SIG-M5 treated with dmso at 0.1 percent for 504 hours (cell line): ENCODE results near the gene TBCCD1.
"Not testable (repeated sequence)": the region's sequence is repeated elsewhere in the genome, so short reads cannot be mapped to it uniquely, and the experiment has no call there.

Experiments
- DNase-seq: peaks from one replicate; lab custom pipeline; 2025; ENCODE audit not compliant: unreplicated experiment; lab: John Stamatoyannopoulos, UW

Gene TBCCD1

DNA sequence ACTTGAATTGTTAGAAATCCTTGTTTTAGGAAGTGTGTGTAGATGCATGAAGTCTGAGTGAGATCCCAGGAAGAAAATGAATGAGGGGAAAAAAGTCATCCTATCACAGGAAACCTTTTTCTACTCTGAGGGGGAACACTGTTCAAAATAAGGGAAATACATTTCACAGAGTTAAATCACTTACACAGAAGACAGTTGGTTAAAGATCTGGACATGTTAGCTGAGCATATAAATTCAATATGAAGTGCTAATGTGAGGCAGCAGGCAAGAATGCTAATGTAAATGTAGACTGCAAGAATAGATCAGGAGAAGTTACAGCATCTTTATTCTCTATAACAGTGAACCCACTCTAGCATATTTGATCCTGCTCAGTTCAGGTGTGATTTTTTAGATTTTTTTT is 2.6 kb downstream of the TBCCD1 start:
- DNase-seq: no peak

DNA sequence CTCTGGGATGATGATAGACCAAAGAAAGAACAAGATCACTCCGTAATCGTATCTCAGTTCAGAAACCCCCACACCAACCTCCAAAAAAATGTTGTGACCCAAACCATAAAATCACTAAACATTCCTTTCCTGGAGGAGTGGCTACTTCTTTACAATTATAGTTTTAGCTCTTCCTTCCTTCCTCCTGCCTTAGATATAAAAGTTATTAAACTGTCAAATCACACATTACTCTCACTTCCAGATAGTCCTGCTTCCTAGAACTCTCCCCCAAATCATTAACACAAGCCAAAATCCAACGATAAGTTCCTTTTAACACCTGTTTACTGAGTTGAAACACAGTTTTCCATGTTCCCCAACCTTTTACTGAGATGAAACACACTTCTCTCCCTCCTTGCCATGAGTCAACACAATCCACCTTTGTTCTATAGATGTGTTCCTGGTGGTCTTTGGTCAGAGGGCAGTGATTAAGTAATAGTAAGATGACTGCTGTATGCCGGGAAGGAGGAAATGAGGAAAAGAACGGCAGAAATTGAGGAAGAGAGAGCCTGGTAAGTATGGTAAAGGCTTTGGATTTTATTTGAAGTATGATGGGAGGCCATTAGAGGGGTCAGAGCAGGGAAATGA is 14.6 kb downstream of the TBCCD1 start:
- DNase-seq: no peak

DNA sequence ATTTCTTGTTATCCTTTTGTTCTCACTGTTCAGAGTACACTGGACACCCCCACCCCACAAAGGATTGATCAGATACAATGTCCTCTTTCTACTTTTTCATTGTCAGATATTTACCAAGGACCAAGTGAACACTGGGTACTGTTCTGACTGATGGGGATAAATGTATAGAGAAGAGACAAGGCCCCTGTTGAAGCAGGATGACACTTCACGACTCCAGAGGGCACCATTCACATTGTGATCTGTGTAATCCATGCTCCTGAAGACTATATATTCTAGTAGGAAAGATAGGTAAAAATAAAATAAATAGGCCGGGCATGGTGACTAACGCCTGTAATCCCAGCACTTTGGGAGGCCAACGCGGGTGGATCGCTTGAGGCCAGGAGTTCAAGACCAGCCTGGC is 15.8 kb downstream of the TBCCD1 start:
- DNase-seq: no peak

DNA sequence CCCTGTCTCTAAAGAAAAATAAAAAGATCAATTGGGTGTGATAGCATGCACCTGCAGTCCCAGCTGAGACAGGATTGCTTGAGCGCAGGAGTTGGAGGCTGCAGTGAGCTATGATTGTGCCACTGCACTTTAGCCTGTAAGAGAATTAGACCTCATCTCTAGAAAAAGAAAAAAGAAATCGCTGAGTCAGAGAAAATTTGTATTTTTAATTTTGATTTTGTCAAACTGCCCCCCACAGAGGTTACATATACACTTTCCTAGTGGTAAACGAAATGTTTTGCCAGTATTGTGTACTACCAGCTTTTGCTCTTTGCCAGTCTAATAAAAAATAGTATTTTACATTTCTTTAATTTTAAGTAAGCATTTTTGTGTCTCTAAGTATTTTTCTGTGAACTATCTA is 17.6 kb downstream of the TBCCD1 start:
- no peak for DNase-seq

DNA sequence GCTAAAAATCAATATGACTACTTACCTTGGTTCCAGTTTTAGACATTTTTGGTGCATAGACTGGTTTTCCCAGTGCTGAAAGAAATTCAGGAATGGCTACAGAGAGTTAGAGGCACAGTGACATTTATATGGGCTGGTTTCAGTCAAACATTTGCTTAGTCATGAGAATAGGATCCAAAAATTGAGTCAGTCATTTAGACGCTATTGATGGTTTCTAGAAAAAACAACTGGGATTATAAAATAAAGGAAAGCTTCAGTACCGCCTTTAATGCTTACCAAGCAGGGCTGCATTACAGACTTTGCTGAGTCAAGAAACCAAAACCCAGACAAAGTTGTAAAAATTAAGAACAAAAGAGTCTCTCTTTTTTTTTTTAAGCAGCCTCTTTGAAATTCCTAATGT is 22.9 kb downstream of the TBCCD1 start, which contains the start of gene CRYGS:
TSS of gene CRYGS (minus strand) at position 100 of the 400 bp plus-strand sequence. CDS start at position 46, 54 bp downstream.
- no peak for DNase-seq

DNA sequence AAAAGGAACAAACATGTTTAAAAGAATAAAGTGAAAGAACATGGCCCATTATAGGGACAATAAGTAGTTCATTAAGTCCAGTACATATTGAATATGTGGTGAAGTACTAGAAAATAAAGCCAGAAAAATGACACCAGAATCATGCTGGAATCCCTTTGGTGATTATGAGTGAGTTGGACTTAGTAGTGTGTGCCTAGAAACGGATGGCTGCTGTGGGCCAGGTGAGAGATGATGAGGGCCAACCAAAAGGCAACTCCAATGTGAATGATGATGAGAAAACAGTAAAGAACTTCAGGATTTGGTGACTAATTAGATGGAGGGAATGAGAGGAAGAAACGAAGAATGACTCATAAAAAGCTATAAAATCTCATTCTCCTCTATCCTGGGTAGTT is 26.3 kb downstream of the TBCCD1 start:
- no peak for DNase-seq

DNA sequence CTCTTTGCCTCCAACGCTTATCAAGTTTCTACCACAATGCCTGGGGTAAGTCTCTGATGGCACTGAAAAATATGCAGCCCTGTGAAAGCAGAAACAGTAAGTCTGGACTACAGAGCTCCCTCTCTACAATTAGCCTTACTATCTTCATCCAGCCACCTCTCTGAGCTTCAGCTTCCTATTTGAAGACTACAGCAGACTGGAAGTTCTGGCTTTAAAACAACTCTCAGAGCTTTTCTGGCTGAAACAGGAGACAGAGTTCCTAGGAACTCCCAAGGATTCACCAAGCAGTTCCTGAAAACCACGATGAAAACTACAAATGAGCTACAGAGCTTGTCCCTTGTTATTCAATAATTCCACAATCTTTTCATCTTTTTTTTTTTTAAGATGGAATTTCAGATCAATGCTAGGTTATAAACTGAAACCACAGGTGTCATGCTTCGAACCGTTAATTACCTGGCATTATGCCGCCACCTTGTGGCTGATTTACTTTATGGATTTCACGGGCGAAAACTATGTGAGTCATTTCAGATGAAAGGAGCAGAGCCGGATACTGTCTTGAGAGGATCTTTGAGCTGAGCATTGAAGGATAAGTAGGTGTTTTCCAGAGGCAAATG is 26.8 kb downstream of the TBCCD1 start:
- peak; percentile 38 for DNase-seq

DNA sequence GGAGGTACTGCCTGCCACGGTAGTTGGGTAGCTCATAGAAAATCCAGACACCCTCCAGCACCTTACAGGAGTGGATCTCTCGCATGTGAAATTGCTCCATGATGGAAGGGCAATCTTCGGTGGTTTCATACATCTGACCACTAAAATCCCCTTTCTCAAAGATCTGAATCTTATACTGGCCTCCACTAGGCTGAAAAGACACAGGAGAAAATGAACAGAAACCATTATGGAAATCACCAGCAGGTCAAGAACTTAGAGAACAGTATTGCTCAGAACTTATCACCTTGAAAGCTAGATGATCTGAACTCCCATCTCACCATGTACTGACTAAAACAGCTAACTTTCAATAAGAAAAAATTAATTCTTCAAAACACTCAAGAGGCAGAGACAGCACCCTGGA is 28.4 kb downstream of the TBCCD1 start:
- DNase-seq: no peak

DNA sequence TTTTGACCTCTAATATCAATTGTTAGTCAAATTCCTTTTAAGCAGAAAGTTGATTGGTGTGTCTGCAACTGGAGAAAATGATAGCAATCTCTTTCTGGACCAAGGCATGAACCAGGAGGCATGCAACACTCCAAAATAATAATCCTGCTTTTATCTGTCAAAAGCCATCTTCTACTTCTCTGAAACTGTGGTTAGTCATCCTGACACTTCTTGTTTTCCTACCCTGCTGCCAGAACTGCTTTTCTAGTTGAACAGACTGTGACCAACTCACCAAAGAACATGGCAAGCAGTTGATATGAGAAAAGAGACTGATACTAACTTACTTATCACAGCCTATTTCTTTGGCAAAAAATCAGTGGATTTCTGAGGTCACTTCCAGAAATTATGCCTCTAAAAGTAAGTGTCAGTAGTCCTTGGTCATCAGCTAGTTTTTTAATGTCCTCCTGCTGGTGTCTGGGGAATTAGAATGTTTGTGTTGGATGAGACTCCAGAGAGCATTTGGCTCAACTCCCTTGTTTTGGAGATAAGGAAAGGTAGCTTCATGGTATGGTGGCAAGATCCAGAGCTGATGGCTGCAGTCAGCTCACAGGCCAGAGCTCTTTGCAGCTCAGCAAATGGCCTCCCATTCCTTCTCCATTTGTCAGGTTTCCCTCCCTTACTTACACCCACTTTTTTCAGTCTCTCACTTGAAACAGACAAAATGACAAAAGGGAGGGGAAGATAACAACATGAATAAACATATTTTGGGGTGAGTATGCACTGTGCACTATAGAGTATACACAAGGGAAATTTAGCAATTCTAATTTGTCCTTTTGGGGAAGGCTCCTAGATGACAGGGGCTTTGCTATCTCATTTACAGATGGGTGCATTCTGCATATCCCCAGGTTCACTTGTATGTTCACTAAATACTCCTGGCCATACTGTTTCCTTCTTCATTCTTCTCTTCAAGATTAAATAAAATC is 30.0 kb downstream of the TBCCD1 start:
- no peak for DNase-seq

DNA sequence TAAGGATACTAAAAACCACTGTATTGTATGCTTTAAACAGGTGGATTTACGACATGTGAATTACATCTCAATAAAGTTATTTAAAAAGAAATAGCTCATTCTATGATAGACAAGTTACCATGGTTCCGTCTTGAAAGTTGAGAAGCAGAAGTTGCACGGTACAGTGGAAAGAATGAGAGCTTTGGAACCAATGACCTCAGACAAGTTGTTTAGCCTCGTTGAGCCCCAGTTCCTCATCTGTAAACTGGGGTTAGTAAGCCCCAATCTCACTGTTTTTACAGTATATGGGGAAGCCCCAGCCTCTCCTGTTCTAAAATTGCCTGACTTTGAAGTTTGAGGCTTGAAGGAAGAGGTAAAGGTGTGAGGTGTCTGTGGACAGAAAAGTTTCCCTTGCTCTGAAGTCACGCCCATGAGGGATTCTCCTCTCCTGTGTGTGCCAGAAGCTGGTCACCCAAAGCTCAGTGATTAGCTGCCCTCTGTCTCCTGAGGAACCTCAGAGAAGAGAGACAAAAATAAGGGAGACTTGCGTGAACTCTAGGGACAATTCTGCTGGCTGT is 32.9 kb downstream of the TBCCD1 start:
- DNase-seq: peak; percentile 79

DNA sequence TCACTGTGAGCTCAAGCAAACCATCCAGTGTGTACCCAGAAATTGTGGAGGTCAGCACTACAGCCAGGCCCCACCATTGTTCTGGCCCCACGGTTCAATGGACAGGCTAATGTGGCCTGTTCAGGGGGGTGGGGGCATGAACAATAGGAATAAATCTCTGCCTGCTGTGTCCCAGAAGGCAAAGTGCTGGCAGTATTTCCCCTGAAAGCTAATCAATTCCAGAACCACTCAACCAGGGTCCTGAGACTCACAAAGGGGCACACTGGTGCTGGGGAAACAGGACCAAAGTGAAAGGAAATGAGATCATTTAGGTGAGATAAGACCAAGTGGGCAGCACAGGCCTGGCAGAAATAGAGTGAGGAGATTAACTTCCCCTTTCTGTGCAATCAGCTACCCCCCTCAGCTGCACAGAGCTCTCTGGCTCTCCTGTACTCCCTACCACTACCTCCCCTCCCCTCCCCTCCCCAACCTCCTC is 34.5 kb downstream of the TBCCD1 start:
- DNase-seq: peak; percentile 37

DNA sequence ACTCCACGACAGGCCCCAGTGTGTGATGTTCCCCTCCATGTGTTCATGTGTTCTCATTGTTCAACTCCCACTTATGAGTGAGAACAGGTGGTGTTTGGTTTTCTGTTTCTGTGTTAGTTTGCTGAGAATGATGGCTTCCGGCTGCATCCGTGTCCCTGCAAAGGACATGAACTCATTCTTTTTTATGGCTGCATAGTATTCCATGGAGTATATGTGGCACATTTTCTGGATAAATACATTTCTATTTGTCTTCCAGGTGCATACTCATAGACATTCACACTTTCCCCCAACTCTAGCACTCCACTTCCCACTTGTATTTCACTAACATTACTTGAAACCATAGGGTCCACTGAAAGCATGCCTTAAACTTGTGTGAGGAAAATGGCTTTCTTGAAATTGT is 35.4 kb downstream of the TBCCD1 start:
- not testable (repeated sequence) for DNase-seq

DNA sequence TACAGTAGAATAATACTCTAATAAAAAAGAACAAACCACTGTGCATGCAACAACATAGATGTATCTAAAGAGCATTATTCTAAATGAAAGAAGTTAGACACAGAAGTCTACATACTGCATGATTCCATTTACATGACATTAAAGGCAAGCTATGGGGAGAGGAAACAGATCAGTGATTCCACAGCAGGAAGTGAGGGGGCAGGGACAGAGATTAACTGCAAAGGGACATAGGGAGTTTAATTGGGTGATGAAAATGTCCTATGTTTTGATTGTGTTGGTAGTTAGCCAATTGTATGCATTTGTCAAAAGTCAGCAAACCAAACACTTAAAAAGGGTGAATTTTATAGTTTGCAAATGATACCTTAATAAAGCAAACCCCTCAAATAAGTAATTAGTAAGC is 36.7 kb downstream of the TBCCD1 start:
- no peak for DNase-seq

DNA sequence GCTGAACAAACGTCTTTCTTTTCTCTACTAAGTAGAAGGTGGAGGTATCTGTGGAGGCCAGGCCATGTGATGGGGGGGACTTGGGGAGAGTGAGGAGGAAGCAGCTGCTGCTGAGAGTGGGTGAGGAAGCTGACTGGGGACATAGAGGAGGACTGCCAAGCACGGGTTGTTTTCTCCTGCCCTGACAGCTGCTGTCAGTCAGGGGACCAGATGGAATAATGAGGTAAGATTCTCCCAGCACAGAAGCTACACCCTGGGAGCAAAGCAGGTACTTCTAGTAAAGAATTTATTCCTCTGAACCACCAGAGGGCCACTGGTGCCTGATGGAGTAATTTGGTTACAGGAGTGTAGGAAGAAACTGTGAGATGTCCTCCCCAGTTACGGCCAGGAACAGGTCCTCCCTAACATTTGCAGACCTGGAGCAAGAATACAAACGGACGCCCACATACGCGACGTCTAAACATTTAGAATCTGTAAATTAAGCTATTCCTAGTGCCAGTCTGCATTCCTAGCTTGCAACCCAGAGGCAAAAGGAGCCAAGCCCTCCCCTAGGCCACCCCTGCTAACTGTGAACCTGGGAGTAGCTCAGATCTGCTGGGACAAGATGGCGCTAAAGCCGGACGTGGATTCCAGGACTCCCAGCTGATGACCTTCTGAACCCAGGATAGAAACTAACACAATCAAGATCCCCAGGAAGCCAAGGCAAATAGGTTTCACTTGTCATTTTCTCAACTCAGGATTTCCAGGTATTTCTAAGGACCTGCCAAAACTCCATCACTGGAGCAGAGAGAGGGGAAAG is 37.7 kb downstream of the TBCCD1 start:
- DNase-seq: no peak

DNA sequence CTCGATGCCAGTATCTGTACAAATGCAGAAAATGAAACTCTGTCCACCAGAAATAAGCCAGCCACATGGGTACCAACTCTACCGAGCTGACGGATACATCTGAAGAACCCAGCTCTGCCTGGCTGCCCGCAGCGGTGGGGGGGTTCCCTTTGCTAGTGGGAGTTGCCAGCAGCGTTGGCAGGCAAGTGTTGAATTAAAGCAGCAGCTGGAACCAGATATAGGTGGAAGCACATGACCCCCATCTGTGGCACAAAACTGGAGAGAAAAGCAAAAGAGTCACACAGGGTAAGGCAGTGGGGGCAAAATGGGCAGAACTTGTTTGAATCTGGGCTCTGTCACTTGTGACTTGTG is 40.9 kb downstream of the TBCCD1 start:
- DNase-seq: no peak

DNA sequence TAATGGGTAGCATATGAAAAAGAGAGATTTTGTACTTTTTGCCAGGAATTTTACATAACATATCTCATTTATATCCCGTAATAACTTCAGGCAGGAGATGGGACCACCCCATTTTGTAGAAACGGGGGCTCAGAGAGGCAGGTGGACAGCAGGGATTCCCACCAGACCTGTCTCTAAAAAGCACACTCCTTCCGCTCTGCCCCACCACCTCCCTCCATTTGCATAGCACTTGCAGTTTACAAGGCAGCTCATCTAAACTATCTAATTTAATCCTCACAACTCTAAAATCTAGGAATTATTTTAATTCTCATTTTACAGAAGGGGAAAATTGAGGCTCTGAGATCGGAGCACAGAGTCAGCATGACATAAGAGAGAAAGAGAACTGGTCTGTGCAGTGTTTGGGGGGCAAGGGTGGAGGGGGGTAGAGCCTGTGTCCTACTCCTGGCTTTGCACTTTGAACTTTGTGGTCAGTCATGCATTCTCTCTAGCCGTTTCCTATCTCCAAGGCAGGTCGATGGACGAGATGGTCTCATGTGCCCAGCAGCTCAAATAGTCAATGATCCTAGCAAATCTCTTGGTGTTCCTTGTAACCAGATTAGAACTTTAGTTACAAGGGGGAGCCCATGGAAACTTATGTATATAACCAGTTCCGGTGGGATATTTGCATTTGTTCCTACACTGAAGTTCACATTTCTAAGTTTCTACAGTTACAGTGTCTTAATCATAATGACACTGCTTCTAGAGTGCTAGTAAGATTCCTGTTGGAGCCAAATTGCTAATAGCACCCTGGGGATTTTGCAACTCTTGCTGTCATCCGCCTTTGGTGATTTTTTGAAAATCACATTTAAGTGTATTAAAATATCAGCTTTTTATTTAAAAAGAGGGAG is 41.5 kb downstream of the TBCCD1 start:
- no peak for DNase-seq

DNA sequence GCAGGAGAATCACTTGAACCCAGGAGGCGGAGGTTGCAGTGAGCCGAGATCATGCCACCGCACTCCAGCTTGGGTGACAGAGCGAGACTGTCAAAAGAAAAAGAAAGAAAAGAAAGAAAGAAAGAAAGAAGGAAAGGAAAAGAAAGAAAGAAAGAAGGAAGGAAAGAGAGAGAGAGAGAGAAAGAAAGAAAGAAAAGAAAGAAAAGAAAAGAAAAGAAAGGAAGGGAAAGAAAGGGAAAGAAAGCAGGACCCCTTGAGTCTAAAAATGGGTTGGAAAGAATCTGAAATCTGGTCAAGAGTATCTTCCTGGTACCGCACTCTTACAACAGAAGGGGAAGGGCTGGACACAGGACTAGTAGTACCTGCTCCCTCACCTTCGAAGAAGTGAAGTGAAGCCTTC is 42.5 kb downstream of the TBCCD1 start:
- DNase-seq: no peak

DNA sequence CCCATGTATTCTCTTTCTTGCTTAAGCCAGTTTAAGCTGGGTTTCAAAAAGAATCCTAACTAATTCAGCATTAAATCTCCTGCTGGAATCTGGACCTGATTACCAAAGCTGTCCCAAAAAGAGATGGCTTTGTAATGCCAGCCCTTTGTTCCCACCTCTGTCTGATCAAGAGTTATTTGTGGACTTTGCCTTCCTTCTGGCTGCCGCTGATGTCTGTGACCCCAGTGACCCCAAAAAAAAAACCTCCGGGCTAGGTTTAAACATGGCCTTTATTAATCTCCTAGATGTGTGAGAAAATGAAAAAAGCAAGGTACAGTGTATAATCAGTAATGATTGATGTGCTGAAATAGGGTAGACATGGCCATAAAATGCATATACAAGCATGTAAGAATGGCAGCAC is 43.7 kb downstream of the TBCCD1 start:
- DNase-seq: no peak

DNA sequence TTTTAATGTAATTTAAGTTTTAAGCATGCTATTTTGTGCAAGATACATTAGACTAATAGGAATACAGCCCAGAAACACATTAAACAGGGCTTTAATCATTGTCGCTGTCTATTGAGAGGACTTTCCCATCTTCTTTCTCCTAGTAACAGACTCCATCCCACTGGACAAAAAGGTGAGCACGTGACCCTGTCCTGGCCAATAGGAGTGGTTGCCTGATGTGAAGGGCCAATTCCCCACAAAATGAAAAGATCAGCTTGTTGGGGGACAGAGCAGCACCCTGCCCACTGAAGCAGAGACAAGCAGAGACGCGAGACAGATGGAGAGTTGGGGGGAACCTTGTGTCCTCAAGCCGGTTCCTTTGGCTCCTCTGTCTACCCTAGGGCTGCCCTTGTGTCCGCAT is 44.1 kb downstream of the TBCCD1 start:
- DNase-seq: no peak
